DOHH2 (cell line): ENCODE data around the gene PTPRK.

ENCODE experiments used
- H3F3A ChIP-seq: fragments of 200-600 bp; sonication (generic), shearing (Covaris generic); 2 replicates; pipeline ENCODE4 v1.6.0; 2016; ENCODE audit warnings: antibody characterized with exemption, mild to moderate bottlenecking; ENCODE audit not compliant: control insufficient read depth, insufficient read depth
- H3K27ac ChIP-seq: fragments of 200-600 bp; sonication (generic); 2 replicates; pipeline ENCODE4 v1.5.1; 2014; ENCODE audit warnings: low read depth, mild to moderate bottlenecking, low read length, moderate library complexity
- H3K27me3 ChIP-seq: fragments of 200-600 bp; sonication (generic); 2 replicates; pipeline ENCODE4 v1.6.1; 2014; ENCODE audit warnings: mild to moderate bottlenecking, low read length, mixed read lengths; ENCODE audit not compliant: control insufficient read depth
- H3K36me3 ChIP-seq: fragments of 200-600 bp; sonication (generic); 2 replicates; pipeline ENCODE4 v1.6.1; 2014; ENCODE audit warnings: mild to moderate bottlenecking, low read length, moderate library complexity, mixed read lengths; ENCODE audit not compliant: control insufficient read depth
- H3K4me1 ChIP-seq: fragments of 200-600 bp; sonication (generic); 2 replicates; pipeline ENCODE4 v1.6.1; 2014; ENCODE audit warnings: mild to moderate bottlenecking, low read length, mixed read lengths; ENCODE audit not compliant: control insufficient read depth
- H3K4me2 ChIP-seq: fragments of 200-600 bp; sonication (generic); 2 replicates; pipeline ENCODE4 v1.6.0; 2014; ENCODE audit warnings: mild to moderate bottlenecking, low read length, moderate library complexity
- H3K4me3 ChIP-seq: fragments of 200-600 bp; sonication (generic); 2 replicates; pipeline ENCODE4 v1.5.1; 2014; ENCODE audit warnings: mild to moderate bottlenecking, low read length, mixed read lengths
- H3K79me2 ChIP-seq: fragments of 200-600 bp; sonication (generic); 2 replicates; pipeline ENCODE4 v1.6.1; 2014; ENCODE audit warnings: mild to moderate bottlenecking, low read length, mixed read lengths; ENCODE audit not compliant: control insufficient read depth
- H3K9me2 ChIP-seq: fragments of 200-600 bp; sonication (generic); replicated peaks from 2 replicates; pipeline ENCODE4 v1.6.1; 2014; ENCODE audit warnings: mild to moderate bottlenecking, low read length, mixed read lengths; ENCODE audit not compliant: control insufficient read depth
- H3K9me3 ChIP-seq: fragments of 200-600 bp; sonication (generic); 2 replicates; pipeline ENCODE4 v1.6.1; 2014; ENCODE audit warnings: antibody characterized with exemption, low read length, mixed read lengths; ENCODE audit not compliant: control insufficient read depth, insufficient read depth
- H4K20me1 ChIP-seq: fragments of 200-600 bp; sonication (generic); 2 replicates; pipeline ENCODE4 v1.6.0; 2014; ENCODE audit warnings: low read depth, mild to moderate bottlenecking, antibody characterized with exemption, low read length, moderate library complexity; ENCODE audit not compliant: control insufficient read depth, insufficient read depth
- EZH2phosphoT487 ChIP-seq: fragments of 200-600 bp; sonication (generic); IDR thresholded peaks from 2 replicates; pipeline ENCODE4 v1.6.1; 2017; ENCODE audit warnings: borderline replicate concordance, mild to moderate bottlenecking, antibody characterized with exemption, low read length, moderate library complexity, mixed read lengths
- TF ChIP-seq, protein P1 (sequence below): fragments of 200-600 bp; sonication (generic); IDR thresholded peaks from one replicate; pipeline ENCODE4 v1.5.1; 2014; ENCODE audit warnings: antibody characterized with exemption, mild to moderate bottlenecking, low read depth, low read length; ENCODE audit not compliant: poor library complexity, severe bottlenecking

Gene PTPRK

DNA sequence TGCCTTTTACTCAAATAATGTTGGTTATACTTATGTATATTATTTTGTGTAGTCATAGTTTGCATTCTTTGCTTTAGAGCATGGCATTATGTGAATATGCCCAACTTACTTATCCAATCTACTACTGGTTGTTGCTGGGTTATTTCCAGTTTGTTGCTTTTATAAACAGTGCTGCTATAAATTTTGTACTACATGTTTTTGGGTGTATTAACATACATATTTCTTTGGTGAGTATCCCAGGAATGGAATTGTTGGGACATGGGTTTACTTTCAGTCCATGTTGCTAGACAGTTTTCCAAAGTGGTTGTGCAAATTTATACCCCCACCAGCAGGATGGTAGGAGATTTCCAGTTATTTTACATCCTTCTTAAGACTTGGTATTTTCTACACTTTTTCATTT lies 462.5 kb downstream of the PTPRK start:
- no peaks in the 10 kb centered on the region for H3F3A ChIP-seq
- no peak for TF ChIP-seq EZH2phosphoT487
- TF ChIP-seq, protein P1, sequence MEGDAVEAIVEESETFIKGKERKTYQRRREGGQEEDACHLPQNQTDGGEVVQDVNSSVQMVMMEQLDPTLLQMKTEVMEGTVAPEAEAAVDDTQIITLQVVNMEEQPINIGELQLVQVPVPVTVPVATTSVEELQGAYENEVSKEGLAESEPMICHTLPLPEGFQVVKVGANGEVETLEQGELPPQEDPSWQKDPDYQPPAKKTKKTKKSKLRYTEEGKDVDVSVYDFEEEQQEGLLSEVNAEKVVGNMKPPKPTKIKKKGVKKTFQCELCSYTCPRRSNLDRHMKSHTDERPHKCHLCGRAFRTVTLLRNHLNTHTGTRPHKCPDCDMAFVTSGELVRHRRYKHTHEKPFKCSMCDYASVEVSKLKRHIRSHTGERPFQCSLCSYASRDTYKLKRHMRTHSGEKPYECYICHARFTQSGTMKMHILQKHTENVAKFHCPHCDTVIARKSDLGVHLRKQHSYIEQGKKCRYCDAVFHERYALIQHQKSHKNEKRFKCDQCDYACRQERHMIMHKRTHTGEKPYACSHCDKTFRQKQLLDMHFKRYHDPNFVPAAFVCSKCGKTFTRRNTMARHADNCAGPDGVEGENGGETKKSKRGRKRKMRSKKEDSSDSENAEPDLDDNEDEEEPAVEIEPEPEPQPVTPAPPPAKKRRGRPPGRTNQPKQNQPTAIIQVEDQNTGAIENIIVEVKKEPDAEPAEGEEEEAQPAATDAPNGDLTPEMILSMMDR: no peak

DNA sequence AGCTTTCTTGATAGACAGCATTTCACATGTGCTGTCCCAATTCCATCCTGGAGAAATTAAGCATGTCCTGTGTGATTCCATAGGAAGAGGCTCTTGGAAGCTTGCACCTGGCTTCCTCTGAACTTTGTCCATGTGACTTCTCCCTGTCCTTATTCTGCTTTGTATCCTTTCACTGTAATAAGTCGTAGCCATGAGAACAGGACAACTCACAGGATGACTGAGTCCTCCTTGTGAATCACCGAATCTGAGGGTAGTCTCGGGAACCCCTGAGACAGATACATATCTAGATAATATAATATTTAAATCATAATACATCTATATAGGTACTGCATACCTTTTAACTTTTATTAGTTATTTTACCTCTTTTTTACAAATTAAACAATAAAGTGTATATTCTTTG lies 462.9 kb downstream of the PTPRK start:
- Histone ChIP-seq H3K79me2 (no peaks in the 10 kb centered on the region), H3K4me1 (no peaks in the 10 kb centered on the region), H3F3A (no peaks in the 10 kb centered on the region), H3K36me3 (no peaks in the 10 kb centered on the region), H3K9me2 (no peaks in the 10 kb centered on the region), H3K27ac (no peak overlapping the region), H4K20me1 (no peaks in the 10 kb centered on the region), H3K27me3 (no peaks in the 10 kb centered on the region), H3K4me2 (no peak overlapping the region), H3K4me3 (no peak overlapping the region), H3K9me3 (no peaks in the 10 kb centered on the region)
- TF ChIP-seq EZH2phosphoT487: no peak
- TF ChIP-seq, protein P1: no peak

More for the DNA sequence above, 462.5 kb downstream of the PTPRK start:
- Histone ChIP-seq H3K9me2 (no peaks in the 10 kb centered on the region), H3K4me1 (no peaks in the 10 kb centered on the region), H3K9me3 (no peaks in the 10 kb centered on the region), H3K79me2 (no peaks in the 10 kb centered on the region), H3K36me3 (no peaks in the 10 kb centered on the region), H3K27ac (no peak overlapping the region), H3K4me2 (no peak overlapping the region), H4K20me1 (no peaks in the 10 kb centered on the region), H3K4me3 (no peak overlapping the region), H3K27me3 (no peaks in the 10 kb centered on the region)

DNA sequence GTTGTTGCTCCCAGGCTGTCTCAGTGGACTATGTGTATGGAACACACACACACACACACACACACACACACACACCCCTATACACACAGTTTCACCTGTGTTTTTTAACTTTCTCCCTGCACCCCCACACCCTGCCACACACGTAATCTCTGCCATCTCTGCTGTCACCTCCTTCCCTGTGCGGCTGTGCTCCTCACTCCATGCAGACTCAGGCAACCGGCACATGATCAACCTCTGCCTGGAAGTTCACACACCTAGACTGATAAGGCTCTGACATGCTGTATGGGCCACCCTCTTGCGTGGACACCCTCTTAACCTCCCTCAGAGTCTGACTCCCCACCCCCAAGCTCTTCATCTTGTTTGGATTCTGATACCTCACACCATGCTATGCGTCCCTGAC lies 467.3 kb downstream of the PTPRK start:
- Histone ChIP-seq H4K20me1 (no peaks in the 10 kb centered on the region), H3K27me3 (no peaks in the 10 kb centered on the region), H3K4me3 (no peak overlapping the region), H3K9me2 (no peaks in the 10 kb centered on the region), H3K4me2 (no peak overlapping the region), H3K4me1 (no peaks in the 10 kb centered on the region), H3K9me3 (no peaks in the 10 kb centered on the region), H3K27ac (no peak overlapping the region), H3K79me2 (no peaks in the 10 kb centered on the region), H3K36me3 (no peaks in the 10 kb centered on the region), H3F3A (no peaks in the 10 kb centered on the region)
- no peak for TF ChIP-seq EZH2phosphoT487
- TF ChIP-seq, protein P1: no peak

DNA sequence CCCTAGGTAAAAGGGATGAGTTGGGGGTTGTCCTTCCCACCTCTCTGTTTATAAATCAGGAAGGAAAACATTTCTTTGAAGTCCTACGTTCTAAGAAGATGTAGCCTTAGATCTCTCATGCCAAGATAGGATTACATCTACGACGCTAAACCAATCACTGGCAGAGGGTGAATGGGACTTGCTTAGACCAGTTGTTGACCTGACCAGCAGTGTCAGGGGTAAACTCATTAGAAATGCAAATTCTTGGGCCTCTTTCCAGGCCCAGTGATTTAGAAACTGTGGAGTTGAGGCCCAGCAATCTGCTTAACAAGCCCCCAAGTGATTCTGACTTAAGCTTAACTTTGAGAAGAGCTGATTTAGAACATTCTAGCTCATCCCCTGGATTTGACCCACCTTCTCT lies 472.4 kb downstream of the PTPRK start:
- no peaks in the 10 kb centered on the region for H3K27me3 ChIP-seq
- no peaks in the 10 kb centered on the region for H3K79me2 ChIP-seq
- TF ChIP-seq EZH2phosphoT487: no peak
- TF ChIP-seq, protein P1: no peak
- H3K9me2 ChIP-seq: no peaks in the 10 kb centered on the region
- H3K27ac ChIP-seq: no peak overlapping the region
- no peaks in the 10 kb centered on the region for H3K9me3 ChIP-seq
- no peak overlapping the region for H3K4me2 ChIP-seq
- H4K20me1 ChIP-seq: no peaks in the 10 kb centered on the region
- no peaks in the 10 kb centered on the region for H3K36me3 ChIP-seq
- no peaks in the 10 kb centered on the region for H3F3A ChIP-seq
- no peaks in the 10 kb centered on the region for H3K4me1 ChIP-seq
- no peak overlapping the region for H3K4me3 ChIP-seq
